AG20443 (cell line): ENCODE results near the gene OR10G2.
"Not testable (repeated sequence)": the region's sequence is repeated elsewhere in the genome, so short reads cannot be mapped to it uniquely, and the experiment has no call there.

Experiments
- DNase-seq: peaks from one replicate; pipeline ENCODE4 v3.0.0; 2012; ENCODE audit warnings: low spot score, mixed read lengths

Gene OR10G2

GRCh38 chr14:21634840-21635239 lies at the start of gene OR10G2:
Gene OR10G2 (minus strand): TSS chr14:21634940. CDS start chr14:21634842, 98 bp downstream.
- no peak for DNase-seq

GRCh38 chr14:21680072-21680471 lies 45.3 kb upstream of the OR10G2 start:
- no peak for DNase-seq

GRCh38 chr14:21675566-21675965 lies 40.8 kb upstream of the OR10G2 start:
- DNase-seq = no peak

- no peak for DNase-seq
Measured at GRCh38 chr14:21673718-21674117, 39.0 kb upstream of the OR10G2 start, which contains the start of gene OR4E1. Gene OR4E1 (minus strand): TSS chr14:21673818. CDS start chr14:21670935, 2,883 bp downstream.

GRCh38 chr14:21672116-21672515 lies 37.4 kb upstream of the OR10G2 start:
- DNase-seq = no peak

- DNase-seq = no peak
Measured at GRCh38 chr14:21671371-21671770, 36.6 kb upstream of the OR10G2 start.

GRCh38 chr14:21669284-21669683 lies 34.5 kb upstream of the OR10G2 start:
- no peak for DNase-seq

- no peak for DNase-seq
Measured at GRCh38 chr14:21668377-21668776, 33.6 kb upstream of the OR10G2 start.

- DNase-seq = no peak
Measured at GRCh38 chr14:21656980-21657379, 22.2 kb upstream of the OR10G2 start.

GRCh38 chr14:21654215-21654614 lies 19.5 kb upstream of the OR10G2 start:
- DNase-seq = no peak

- DNase-seq = no peak
Measured at GRCh38 chr14:21653331-21653885, 18.7 kb upstream of the OR10G2 start, which contains the start of gene OR4E2. Gene OR4E2 (plus strand): TSS chr14:21653835. CDS start chr14:21665083, 11,248 bp downstream.

- DNase-seq = no peak
Measured at GRCh38 chr14:21652209-21652808, 17.6 kb upstream of the OR10G2 start.

GRCh38 chr14:21647380-21647779 lies 12.6 kb upstream of the OR10G2 start:
- no peak for DNase-seq

GRCh38 chr14:21643407-21643806 lies 8.7 kb upstream of the OR10G2 start:
- no peak for DNase-seq

- DNase-seq = no peak
Measured at GRCh38 chr14:21642683-21643082, 7.9 kb upstream of the OR10G2 start.

GRCh38 chr14:21631084-21631483 lies 3.7 kb downstream of the OR10G2 start:
- DNase-seq = no peak

GRCh38 chr14:21630503-21630902 lies 4.2 kb downstream of the OR10G2 start:
- DNase-seq = not testable (repeated sequence)

GRCh38 chr14:21626491-21627230 lies 8.1 kb downstream of the OR10G2 start:
- no peak for DNase-seq

- DNase-seq = no peak
Measured at GRCh38 chr14:21617614-21618013, 17.1 kb downstream of the OR10G2 start.

GRCh38 chr14:21614240-21614639 lies 20.5 kb downstream of the OR10G2 start:
- no peak for DNase-seq

- DNase-seq = no peak
Measured at GRCh38 chr14:21612324-21612723, 22.4 kb downstream of the OR10G2 start.

- not testable (repeated sequence) for DNase-seq
Measured at GRCh38 chr14:21602181-21602580, 32.6 kb downstream of the OR10G2 start.

- DNase-seq = no peak
Measured at GRCh38 chr14:21589317-21589716, 45.4 kb downstream of the OR10G2 start.
